Stimulated activated CD8-positive, alpha-beta memory T cell treated with anti-CD3 and anti-CD28 coated beads, Interleukin-15, amount 100 ng/mL, for 4 hours (primary cell): ENCODE measurements around the gene KMT2C.
"Not testable (repeated sequence)": the region's sequence is repeated elsewhere in the genome, so short reads cannot be mapped to it uniquely, and the experiment has no call there.

Experiments used
- DNase-seq, 2 donors: peaks; one replicate each; pipeline ENCODE4 v3.0.0-alpha.2; 2020; ENCODE audit warnings: low read depth in 2 of 2

KMT2C gene

DNA sequence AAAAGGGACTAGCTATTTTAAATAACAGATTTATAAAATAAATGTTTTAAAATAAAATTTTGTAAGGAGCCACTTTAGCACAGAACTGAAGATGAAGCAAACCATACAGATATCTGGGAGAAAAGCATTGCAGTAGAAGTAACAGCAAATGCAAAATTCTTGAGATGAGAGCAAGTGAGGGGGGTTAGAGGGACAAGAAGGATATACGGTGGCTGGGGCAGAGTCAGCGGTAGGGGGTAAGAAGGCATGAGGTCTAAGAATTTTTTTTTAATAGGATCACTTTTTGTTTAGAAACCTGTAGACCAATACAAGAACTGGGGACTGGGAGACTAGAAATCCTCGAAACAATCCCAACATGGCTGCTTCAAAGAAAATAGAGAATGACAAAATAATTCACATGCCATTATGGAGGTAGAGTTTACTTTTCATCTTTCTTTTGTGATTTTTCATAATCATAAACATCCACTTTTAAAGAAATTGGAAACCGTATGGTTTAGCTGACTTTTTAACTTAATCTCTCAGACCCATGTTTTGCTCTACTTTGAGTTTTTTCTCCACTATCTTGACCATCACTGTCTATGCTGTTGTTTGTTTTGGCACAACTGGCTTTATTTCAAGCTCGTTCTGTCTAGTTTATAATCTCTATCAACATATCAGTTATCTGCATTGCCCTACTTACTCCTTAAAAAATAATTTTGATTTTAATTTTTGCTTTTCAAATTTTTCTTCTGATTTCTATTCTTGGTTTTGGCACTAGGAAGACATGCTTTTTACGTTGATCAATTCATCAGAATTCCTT lies 73.5 kb downstream of the KMT2C start:
- no peak for DNase-seq

DNA sequence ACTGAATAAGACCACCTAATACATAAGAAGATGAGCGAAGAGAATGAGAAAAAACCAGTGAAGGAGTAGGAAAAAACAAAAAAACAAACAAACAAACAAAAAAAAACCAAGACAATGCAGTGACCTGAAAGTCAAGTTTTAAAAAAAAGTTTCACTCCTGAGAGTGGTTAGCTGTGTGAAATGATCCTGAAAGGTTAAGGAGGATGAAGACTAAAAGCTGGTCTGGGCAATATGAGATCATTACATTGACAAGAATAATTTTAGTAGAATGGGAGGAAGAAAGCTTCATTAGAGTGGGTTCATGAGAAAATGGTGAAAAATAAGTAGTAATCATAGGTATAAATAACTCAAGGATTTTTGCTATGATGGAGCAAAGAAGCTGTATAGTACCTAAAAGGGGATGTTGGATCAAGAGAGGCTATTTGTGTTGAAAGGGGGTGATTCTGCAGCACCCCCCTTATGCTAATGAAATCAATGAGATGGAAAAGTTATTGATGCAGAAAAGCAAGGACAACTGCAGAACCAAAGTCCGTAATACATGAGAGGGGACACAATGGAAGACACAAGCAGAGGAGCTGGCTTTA lies 80.2 kb downstream of the KMT2C start:
- DNase-seq: no peak

DNA sequence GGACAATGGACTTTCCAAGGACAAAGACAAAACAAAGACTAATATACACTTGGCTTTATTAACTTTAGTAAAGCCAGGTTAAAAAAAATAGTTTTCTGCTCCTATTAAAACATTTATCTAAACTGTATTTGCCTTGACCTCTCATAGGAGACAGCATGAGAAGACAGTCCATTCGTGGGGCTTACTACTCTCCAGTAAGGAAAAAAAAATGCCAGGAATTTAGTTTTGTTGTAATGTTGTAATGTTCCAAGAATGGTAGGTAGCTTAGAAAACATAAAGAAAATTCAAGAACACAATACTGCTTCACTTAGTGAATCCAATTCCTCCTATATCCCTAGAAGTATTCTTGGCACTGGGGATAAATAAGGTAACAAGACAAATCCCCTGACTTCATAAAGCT lies 81.7 kb downstream of the KMT2C start:
- DNase-seq: no peak

DNA sequence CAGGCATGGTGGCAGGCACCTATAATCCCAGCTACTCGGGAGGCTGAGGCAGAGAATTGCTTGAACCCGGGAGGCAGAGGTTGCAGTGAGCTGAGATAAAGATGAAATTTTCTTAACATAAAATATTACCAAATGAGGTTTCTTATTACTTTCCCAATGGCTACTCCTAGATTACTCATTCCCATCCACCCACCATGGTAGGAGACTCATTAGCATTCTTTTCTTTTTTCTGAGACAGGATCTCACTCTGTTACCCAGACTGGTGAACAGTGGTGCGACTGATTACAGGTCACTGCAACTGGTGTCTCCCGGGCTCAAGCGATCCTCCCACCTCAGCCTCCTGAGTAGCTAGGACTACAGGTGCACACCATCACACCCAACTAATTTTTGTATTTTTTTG lies 82.5 kb downstream of the KMT2C start:
- DNase-seq: not testable (repeated sequence)

GRCh38 chr7:152351747-152352146 lies 84.1 kb downstream of the KMT2C start:
- DNase-seq: not testable (repeated sequence)

GRCh38 chr7:152351168-152351567 lies 84.6 kb downstream of the KMT2C start:
- DNase-seq: no peak

DNA sequence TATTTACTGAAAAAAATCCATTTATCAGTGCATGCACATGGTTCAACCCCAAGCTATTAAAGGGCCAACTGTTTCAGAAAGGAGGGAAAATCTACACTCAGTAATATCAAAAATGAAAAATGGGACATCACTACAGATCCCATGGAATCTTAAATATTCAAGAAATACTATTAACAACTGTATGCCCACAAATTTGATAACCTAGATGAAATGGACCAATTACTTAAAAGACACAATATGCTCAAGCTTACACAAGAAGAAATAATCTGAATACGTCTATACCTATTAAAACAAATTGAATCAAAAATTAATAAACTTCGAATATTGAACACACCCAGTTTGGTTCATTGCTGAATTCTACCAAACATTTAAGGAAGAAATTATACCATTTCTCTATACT lies 87.9 kb downstream of the KMT2C start:
- DNase-seq: no peak

- DNase-seq: no peak
Observed at GRCh38 chr7:152344253-152344652, 91.5 kb downstream of the KMT2C start.

- no peak for DNase-seq
Observed at GRCh38 chr7:152342796-152343195, 93.0 kb downstream of the KMT2C start.

GRCh38 chr7:152341914-152342236 lies 93.9 kb downstream of the KMT2C start:
- DNase-seq: no peak

DNA sequence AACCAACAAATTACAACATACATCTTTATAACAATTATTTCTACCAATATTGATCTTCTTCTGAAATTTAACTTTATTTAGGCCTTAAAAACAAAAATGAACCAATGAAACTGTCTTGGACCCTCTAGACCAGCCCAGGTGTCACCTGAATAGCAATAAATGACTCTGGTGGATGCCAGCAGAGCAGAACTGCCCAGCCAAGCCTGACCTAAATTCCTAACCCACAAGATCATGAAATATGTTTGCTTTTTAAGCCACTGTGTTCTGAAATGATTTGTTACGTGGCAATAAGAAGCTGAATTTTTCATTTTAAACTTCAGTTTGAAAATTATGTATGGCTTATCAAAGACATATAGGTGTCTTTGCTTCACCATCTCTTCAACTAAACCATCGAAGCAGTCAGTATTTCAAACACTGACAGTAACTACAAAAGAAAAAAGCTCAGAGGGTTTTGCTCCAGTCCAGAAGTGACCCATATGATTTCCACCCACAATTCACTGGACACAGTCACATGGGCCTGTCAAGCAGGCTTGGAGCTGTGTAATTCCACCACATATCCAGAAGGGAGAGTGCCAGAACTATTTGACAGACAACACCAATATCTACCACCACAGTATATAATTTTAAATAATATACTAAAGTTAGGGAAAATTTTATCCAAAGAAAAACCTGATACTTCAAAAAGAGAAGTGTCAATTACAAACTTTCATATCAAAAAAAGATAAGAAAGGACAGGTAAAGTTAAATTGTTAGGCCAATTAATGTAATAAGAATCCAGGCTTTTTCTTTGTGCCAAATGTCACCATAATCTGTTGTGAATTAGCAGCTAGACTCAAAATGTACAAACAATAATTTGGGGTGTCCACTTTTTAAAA lies 94.5 kb downstream of the KMT2C start:
- no peak for DNase-seq

GRCh38 chr7:152340161-152340560 lies 95.6 kb downstream of the KMT2C start:
- DNase-seq: no peak

DNA sequence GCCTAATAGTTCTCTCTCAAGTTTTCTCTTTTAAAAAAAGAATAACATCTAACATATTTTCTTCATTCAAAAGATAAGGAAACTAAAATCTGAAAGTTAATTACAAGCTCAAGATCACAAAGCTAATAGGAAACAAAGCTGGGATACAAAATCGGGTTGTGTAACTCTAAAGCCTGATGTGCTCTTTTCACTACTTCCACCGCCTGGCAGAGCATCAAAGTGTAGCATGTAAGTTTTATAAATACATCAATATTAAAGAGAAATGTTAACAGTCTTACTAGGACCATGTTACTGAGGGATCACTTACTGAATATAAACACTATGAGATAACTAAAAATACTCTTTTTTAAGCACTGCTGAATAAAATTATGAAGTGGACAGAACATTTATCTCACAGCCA lies 97.2 kb downstream of the KMT2C start:
- no peak for DNase-seq

DNA sequence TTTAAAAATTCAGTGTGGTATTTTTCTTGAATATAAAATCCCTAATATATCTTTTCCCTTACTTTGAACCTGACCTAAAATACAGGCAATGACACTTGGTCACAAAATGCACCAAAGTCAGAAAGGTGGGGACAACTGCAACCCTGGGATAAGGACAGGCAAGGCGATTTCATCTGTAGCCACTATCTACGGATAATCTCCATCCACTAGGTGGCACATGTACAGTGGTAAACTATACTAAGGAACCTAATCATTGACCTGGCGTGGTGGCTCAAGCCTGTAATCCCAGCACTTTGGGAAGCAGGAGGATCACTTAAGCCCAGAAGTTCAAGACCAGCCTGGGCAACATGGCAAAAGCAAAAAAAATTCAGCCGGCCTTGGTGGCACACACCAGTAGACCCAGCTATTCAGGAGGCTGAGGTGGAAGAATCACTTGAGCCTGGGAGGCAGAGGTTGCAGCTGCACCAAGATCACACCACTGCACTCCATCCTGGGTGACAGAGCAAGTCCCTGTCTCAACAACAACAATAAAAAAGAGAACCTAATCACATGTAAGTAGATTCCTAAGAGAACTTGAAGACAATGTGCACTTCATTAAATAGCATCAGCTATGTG lies 98.9 kb downstream of the KMT2C start:
- no peak for DNase-seq

DNA sequence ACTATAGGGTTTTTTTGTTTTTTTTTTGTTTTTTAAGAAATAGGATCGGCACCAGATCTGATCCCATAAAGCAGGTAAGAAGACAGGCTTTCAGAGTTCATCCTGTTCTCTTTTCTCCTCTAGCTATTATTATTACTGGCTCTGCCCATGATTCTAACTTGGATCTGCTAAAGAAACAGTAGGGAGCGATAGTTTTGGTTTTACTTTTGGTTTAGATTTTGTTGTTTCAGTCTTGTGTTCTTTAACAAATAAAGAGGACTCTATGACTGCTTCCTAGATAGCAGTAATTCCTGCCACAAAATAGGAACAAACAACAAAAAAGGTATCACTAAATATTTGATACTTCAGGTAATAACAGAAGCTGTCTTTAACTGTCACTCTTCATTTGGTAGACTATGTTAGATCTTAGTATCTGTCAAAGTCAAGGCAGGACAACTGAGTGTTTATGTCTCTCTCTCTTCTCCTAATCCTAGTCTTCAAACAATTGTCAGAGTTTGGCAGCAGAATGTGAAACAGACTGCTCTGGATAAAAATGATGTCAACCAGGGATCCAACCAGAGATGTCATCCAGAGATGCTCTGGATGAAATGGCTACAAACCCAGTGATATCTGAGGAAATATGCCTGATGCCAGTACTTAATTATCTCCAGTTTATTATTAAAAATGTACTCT lies 99.8 kb downstream of the KMT2C start:
- no peak for DNase-seq

DNA sequence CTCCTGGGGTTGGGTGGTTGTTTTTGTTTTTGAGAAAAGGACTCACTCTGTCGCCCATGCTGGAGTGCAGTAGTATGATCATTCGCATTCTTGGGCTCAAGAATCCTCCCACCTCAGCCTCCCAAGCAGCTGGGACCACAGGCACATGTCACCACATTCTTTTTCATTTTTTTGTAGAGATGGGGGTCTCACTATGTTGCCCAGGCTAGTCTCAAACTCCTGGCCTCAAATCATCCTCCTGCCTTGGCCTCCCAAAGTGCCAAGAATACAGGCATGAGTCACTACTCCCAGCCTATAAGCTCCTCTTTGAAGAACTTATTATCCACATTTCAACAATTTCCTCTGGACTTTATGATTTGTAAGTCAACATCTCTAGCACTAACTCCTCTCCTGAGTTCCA lies 102.7 kb downstream of the KMT2C start:
- no peak for DNase-seq

- DNase-seq: no peak
Observed at GRCh38 chr7:152330827-152331226, 105.0 kb downstream of the KMT2C start.

DNA sequence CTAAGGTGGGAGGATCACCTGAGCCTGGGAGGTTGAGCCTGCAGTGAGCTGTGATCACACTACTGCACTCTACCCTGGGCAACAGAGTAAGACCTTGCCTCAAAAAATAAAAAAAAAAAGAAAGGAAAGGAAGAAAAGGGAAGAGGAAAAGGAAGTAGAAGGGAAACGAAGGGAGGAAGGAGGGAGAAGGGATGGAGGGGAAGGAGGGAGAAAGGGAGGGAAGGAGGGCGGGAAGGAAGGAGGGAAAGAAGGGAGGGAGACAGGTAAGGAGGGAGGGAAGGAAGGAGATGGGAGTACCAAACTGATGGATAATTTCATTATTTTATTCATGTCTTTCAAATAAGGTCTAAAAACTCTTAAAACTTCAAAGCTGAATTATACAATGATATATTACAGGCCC lies 106.3 kb downstream of the KMT2C start:
- DNase-seq: no peak

DNA sequence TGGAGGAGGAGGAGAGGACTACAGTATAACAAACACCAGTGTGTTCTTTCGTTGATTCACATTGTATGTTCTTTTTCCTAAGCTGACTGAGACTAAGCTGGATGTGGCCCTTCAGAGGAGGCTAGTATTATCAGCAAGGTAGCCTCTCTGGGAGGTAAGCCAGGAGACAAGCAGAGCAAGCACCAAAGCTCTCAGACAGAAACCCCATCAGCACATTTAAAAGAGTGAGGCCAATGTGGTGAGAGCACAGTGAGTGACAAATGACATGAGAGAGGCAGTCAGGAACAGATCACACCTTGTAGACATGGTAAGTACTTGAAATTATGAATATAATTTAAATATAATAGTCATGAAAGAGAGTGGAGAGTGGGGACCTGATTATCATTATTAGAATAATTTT lies 107.6 kb downstream of the KMT2C start:
- DNase-seq: no peak

DNA sequence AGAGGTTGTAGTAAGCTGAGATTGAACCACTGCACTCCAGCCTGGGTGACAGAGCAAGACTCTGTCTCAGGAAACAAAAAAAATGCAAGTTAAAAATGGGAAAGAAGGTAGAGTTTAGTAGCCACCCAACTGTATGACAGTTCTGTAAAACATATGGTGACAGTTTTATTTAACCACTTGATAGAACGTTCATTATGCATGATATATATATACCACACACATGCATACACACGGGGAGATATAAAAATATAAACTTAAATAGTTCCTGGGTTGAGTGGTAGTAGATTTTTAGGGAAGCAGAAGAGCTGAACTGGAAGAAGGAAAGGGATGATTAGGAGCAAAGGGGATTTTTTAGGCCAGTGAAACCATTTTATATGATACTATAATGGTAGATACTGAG lies 120.0 kb downstream of the KMT2C start:
- DNase-seq: no peak

- no peak for DNase-seq
Observed at GRCh38 chr7:152313831-152314604, 121.8 kb downstream of the KMT2C start.
